ENCODE results near the gene RADX.
"Not testable (repeated sequence)": the region's sequence is repeated elsewhere in the genome, so short reads cannot be mapped to it uniquely, and the experiment has no call there.

Gene RADX

DNA sequence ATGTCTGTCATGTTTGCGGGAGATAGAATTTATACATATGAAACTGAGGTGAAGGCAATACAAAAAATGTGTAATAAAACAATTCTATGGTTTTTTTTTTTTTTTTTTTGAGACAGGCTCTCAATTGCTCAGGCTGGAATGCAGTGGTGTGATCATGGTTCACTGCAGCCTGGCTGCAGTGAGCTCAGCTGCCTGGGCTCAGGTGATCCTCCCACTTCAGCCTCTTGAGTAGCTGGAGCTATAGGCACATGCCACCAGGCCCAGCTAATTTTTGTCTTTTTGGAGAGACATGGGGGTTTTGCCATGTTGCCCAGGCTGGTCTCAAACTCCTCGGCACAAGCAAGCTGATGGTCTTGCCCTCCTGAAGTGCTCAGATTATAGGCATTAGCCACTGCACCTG, 10.1 kb downstream of the RADX start:
- DNase-seq, result no peak
- TF ChIP-seq GATA1 (IDR thresholded peaks at IDR 0.05; ENCODE audit: low read depth, low read length) (no peak), POLR2A (IDR thresholded peaks at IDR 0.05; ENCODE audit: low read length) (no peak)

DNA sequence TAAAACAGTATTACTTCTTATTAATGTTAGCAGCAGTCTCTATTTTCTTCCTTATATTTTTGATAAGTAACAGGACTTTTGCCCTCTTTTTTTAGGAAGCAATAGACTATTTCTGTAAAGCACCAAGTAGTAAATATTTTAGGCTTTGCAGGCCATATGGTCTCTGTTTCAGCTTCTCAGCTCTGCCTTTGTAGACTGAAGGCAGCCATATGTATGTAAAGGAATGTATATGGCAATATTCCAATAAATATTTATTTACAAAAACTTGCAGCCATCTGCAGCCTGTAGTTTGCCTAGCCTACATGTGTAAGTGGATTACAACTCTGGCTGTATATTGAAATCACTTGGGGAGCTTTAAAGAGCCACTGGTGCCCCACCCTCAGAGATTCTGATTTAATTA, 15.0 kb downstream of the RADX start:
- no peak for TF ChIP-seq GATA1 (IDR thresholded peaks at IDR 0.05; ENCODE audit: low read depth, low read length)
- no peak for DNase-seq

DNA sequence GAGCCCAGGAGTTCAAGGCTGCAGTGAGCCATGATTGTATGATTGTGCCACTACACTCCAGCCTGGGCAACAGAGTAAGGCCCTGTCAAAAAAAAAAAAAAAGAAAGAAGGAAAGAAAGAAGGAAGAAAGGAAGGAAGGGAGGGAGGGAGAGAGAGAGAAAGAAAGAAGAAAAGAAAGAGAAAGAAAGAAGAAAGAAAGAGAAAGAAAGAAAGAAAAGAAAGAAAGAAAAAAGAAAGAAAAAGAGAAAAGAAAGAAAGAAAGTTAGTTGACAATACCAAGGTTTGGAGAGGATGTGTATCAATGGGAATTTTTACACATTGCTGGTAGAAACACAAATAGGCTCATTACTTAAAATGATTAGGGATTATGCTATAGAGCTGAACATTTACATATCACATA, 19.8 kb downstream of the RADX start:
- no peak for DNase-seq
- TF ChIP-seq GATA1 (IDR thresholded peaks at IDR 0.05; ENCODE audit: low read depth, low read length), result no peak

DNA sequence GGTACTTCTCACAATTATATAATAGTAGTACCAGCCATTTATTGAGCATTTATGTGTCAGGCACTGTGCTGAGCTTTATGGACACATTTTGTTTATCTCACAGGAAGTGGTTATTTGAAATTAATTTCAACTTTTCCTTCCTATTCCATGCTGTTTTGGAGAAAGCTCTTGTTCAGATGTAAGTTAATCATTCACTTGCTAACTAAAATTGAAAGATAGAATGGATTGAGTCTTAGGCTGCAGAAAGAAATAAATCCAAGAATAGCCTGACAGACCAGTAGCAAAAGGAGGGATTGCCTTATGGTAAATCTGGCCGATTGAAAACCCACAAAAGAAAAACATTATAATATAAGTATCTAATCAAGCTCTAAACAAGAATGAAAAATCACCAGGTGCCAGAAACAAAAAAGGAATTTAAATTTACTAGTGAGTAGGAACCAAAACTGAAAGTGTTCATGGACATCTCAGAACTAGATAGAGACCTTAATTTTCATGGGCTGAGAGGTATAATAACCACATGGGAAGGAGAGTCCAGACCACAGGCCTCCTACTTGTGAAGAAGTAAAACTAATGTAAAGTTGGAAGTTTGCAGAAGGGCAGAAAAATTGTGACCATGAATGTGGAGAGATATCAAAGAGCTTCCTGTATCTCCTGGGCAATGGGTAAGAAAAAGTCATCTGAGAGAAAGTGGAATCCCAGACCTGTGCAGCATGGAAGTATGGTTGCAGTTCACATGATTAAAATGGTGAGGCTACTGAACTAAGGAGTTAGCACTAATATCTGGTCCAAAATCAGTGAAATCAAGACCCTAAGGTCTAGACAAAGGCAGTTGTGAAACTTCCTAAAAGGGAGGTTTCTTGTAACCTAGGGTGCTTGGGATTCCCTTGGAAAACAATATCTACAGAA, 38.0 kb downstream of the RADX start:
- TF ChIP-seq POLR2A (IDR thresholded peaks at IDR 0.05; ENCODE audit: low read length), result no peak
- DNase-seq, result no peak

DNA sequence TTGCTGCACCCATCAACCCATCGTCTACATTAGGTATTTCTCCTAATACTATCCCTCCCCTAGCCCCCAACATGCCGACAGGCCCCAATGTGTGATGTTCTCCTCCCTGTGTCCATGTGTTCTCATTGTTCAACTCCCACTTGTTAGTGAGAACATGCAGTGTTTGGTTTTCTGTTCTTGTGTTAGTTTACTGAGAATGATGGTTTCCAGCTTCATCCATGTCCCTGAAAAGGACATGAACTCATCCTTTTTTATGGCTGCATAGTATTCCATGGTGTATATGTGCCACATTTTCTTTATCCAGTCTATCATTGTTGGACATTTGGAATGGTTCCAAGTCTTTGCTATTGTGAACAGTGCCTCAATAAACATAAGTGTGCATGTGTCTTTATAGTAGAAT, 41.8 kb downstream of the RADX start:
- not testable (repeated sequence) for DNase-seq

DNA sequence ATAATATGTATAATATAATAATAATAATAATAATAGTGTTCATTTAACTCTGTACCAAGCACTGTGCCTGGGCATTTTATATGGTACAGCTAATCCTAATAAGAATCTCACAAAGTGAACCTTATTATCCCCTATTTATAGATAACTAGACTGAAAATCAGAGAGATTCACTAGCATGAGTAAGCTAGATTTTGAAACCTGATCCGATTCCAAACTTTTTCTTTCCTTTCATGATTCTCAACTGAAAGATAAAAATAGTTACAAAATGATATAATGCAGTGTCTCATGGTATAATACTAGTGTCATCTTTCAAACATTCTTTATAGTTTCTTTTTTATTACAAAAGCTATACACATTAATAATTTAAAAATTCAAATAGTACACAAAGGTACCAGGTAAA, 58.9 kb downstream of the RADX start:
- TF ChIP-seq GATA1 (IDR thresholded peaks at IDR 0.05; ENCODE audit: low read depth, low read length), result no peak
- no peak for TF ChIP-seq POLR2A (IDR thresholded peaks at IDR 0.05; ENCODE audit: low read length)
- DNase-seq, result no peak

DNA sequence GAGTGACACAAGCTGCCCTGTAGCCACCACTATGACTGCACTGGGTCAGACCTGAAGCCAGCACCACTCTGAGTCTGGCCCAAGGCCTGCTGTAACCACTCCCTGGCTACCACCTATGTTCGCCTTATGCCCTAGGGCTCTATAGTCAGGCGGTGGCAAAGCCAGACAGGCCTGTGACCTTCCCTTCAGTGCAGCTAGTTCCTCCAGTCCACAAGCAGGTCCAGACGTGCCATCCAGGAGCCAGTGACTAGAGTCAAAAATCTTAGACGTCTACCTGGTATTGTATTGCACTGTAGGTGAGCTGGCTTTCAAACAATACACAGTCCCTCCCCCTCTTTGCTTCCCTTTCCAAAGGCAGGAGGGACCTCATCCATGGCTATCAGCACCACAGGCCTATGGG, 60.7 kb downstream of the RADX start:
- TF ChIP-seq GATA1 (IDR thresholded peaks at IDR 0.05; ENCODE audit: low read depth, low read length) (no peak), POLR2A (IDR thresholded peaks at IDR 0.05; ENCODE audit: low read length) (no peak)
- DNase-seq, result no peak

DNA sequence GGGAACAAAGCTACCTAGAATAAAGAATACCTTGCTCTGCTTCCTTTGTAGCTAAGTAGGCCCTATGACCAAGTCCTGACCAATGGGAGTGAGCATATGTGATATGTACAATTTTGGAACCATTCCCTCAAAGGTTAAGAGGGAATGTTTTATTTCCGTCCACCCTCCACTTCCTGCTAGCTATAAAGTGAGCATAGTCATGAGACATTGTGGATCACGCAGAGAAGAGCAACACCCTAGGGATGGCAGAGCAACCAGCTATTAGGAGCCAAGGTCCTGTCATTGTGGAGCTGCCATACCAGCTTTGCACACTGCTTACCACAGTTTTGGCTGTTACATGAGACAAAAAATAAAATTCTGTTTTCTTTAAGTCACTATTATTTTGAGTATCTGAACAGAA, 68.9 kb downstream of the RADX start:
- TF ChIP-seq GATA1 (IDR thresholded peaks at IDR 0.05; ENCODE audit: low read depth, low read length), result no peak
- no peak for TF ChIP-seq POLR2A (IDR thresholded peaks at IDR 0.05; ENCODE audit: low read length)
- no peak for DNase-seq

DNA sequence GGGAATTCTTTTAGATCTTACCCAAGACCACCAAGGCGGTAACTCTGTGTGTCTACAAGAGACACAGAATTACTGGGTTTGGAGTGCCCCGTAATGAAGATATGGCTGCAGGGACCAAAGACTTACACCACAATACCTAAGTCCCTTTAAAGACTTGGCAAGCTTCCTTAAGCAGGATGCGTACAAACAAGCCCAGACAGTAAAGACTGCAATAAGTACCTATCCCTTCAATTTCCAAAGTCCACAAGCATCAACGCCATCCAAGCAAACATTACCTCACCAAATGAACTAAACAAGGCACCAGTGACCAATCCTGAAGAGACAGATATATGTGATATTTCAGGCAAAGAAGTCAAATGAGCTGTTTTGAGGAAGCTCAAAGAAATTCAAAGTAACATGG, 72.4 kb downstream of the RADX start:
- DNase-seq, result no peak
- no peak for TF ChIP-seq POLR2A (IDR thresholded peaks at IDR 0.05; ENCODE audit: low read length)
- TF ChIP-seq GATA1 (IDR thresholded peaks at IDR 0.05; ENCODE audit: low read depth, low read length), result no peak

DNA sequence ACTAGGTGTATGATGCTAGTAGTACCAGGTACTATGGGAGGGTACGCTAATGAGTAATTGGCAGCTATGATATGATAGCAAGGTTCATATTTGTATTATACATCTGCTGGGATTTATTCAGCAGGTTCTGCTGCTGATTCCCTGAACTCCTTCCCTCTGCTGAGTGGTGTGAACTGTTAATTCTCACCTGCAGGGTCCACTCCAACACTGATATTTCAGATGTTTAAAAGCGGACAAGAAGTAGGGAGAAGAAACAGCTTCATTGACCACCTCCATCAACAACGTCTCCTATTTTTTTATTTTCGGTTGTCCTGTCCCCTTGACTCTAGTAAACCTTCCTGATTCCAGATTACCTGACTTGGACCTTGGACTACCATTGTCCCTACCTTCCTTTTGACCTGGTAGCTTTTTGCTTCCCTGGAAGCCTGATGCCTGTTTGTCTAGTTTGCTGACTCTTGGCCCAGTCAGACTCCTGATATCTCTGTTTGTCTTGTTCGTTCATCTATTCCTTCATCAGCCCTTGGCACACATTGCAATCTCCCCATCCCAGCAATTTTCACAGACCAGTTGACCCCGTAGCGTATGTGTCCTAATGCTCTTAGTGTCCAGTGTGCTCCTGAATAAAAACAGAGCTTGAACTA, 80.8 kb downstream of the RADX start:
- no peak for DNase-seq
- TF ChIP-seq GATA1 (IDR thresholded peaks at IDR 0.05; ENCODE audit: low read depth, low read length) (no peak), POLR2A (IDR thresholded peaks at IDR 0.05; ENCODE audit: low read length) (no peak)

DNA sequence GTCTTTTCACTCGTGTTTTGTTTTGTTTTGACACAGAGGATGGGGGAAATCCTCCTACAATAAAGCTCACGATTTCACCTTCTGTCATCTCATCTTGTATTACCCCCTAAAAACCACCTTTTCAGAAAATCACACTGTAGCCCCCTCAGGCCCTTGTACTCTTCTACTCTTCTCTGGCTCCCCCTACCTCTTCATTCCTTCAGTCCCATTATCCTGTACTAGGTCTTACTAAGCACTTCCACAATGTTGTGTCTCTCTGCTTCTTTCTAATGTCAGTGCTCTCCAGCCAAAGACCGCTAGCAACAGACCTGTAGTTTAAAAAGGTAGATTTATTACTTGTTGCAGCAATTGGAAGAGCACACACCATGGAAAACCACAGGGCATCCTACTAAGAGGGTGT, 84.7 kb downstream of the RADX start:
- DNase-seq, result no peak
- TF ChIP-seq GATA1 (IDR thresholded peaks at IDR 0.05; ENCODE audit: low read depth, low read length) (no peak), POLR2A (IDR thresholded peaks at IDR 0.05; ENCODE audit: low read length) (no peak)

DNA sequence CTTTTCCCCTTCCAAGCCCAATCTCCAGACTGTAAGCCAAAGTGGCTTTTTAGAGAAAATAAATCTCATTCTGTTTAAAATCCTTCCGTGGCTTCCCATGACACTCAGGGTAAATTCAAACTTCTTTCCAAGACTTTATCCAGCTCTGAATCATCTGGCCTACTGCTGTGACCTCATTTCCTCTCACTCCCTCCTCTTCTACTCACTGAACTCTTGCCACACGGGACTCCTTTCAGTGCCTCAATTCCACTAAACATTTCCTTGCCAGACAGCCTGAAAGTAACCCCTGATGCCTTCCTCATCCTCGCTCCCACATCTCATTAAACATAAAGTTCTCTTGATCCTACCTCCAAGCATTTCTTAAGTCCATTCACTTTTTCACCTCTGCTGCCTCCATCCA, 86.9 kb downstream of the RADX start:
- no peak for DNase-seq
- TF ChIP-seq POLR2A (IDR thresholded peaks at IDR 0.05; ENCODE audit: low read length) (no peak), GATA1 (IDR thresholded peaks at IDR 0.05; ENCODE audit: low read depth, low read length) (no peak)

DNA sequence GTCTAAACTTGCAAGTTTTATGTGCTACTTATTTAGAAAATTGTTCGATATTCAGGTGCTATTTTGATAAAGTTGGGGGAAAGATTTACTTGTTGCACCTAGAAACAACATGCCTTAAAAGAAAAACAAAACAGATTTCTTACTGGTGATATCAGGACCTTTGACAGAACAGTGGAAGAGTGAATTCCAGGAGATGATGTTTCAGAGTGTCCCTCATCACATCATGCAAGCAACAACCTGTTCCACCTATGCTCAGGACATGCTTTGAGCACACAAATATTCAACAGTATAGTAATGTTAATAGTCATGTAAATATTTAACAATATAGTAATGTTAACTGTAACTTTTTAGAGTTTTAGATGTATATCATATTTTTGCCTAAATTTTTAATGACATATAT, 90.9 kb downstream of the RADX start:
- DNase-seq, result no peak
- TF ChIP-seq POLR2A (IDR thresholded peaks at IDR 0.05; ENCODE audit: low read length) (no peak), GATA1 (IDR thresholded peaks at IDR 0.05; ENCODE audit: low read depth, low read length) (no peak)

DNA sequence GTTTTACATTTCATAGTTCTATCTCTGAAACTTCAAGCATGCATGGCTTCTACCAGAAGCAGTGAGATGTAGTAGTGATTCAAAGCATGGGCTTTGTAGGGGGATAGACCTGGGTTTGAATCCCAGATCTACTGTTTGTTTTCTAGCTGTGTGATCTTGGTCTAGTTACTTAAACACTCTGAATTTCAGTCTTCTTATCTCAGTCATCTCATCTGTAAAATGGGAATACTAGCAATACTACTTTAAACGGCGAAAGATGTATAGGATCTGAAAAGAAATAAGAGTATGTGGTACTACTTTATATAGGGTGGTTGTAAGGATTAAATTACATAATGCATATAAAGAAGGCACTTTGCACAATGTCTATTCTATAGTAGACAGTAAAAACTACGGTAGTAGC, 94.7 kb downstream of the RADX start:
- TF ChIP-seq GATA1 (IDR thresholded peaks at IDR 0.05; ENCODE audit: low read depth, low read length) (no peak), POLR2A (IDR thresholded peaks at IDR 0.05; ENCODE audit: low read length) (no peak)
- DNase-seq, result no peak

DNA sequence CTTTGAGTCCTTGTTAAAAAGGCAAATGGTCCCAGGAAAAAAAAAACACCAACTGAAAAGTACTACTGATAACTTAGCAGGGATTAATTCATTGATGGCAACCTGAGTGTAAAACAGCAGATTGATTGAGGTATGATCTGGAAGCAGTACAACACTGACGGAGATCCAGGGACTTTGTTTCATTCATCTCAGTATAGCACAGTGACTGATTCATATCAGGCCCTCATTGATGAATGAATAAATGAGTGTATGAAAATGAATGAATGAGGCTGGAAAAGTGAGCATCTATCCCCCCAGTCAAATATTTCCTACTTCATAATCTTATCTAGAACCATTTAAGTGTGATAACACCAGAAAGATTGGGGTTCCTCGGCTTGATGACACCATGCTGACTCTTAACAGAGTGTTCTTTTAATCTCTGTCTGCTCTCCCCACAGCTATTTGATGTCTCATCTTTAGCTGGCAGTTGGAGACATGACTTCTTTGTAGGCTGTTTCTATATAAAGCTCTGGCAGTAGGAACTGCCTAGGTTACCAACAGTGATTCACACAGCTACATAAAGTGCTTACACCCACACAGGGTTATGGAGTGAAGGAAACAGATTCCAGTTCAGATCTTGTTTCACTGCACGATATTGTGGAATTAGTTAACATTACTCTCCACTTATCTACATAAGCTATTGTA, 96.1 kb downstream of the RADX start:
- no peak for DNase-seq
- TF ChIP-seq GATA1 (IDR thresholded peaks at IDR 0.05; ENCODE audit: low read depth, low read length) (no peak), POLR2A (IDR thresholded peaks at IDR 0.05; ENCODE audit: low read length) (no peak)
